ENCODE data around the gene PYDC1. TPM values are rescaled to one million over a fixed set of nuclear protein-coding genes. Genes with fewer than 3 reads are reported as not detected.

Gene PYDC1
- polyA plus RNA-seq, 3 donors = not detected

DNA sequence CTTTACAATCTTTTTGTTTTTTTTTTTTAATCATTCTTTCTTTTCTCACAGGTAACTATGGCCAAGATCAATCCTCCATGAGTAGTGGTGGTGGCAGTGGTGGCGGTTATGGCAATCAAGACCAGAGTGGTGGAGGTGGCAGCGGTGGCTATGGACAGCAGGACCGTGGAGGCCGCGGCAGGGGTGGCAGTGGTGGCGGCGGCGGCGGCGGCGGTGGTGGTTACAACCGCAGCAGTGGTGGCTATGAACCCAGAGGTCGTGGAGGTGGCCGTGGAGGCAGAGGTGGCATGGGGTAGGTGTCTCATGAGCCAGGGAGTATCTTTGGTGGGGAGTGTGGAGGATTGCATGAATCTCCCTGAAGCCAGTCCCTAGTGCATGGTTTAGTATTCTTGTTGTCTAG, 32.0 kb downstream of the PYDC1 start:
- 91% methylated on average over 5 of the region's 14 CpGs for WGBS (ENCODE audit: insufficient coverage)
- H3K4me3 Mint-ChIP-seq = no peak overlapping the region
- intact Hi-C loops (cut with micrococcal nuclease) = loop anchor here in 1 of 2 donors (5.0 kb wide), 1 partner anchor 172 kb away; the partner anchor contains the start of gene ITGAX

More for the DNA sequence above, 32.0 kb downstream of the PYDC1 start:
- Mint-ChIP-seq H3K27ac (peak overlapping the region in 5 of 7 donors; percentile 33 to 82 (median 63)), H3K4me1 (peaks cover 58% of the 10 kb centered on the region), H3K9me3 (no peaks in the 10 kb centered on the region), H3K27me3 (ENCODE audit: low read depth in 3 of 3) (peaks cover 0 to 1% (median 0%) of the 10 kb centered on the region in 3 donors), H3K36me3 (peaks cover 77 to 79% of the 10 kb centered on the region in 2 donors)
- H3K4me2 ChIP-seq (replicated peaks; ENCODE audit: extremely low read depth, low read length, poor library complexity, severe bottlenecking) = no peak overlapping the region
- no peaks in the 10 kb centered on the region for H3K27me3 ChIP-seq (ENCODE audit: control insufficient read depth in 2 of 2, insufficient read depth in 2 of 2, low read length in 2 of 2)
- H3K27ac ChIP-seq (ENCODE audit: low read depth in 1 of 2, low read length in 2 of 2) = peak overlapping the region in 1 of 2 donors; percentile 58
- H4K20me1 ChIP-seq (ENCODE audit: insufficient read depth, low read length) = peaks cover 99% of the 10 kb centered on the region
- no peak overlapping the region for H2AFZ ChIP-seq (ENCODE audit: insufficient read depth, low read depth, low read length, poor library complexity, severe bottlenecking)
- H3K36me3 ChIP-seq (replicated peaks in 1 of 2; ENCODE audit: control insufficient read depth in 1 of 2, insufficient read depth in 2 of 2, low read length in 2 of 2) = peaks cover 68 to 78% of the 10 kb centered on the region in 2 donors
- TF ChIP-seq CTCF (IDR thresholded peaks at IDR 0.05) = no peak
- no peak overlapping the region for H3K9ac ChIP-seq (ENCODE audit: insufficient read depth, low read length, poor library complexity, severe bottlenecking)
- peaks cover 48 to 51% of the 10 kb centered on the region in 2 donors for H3K4me1 ChIP-seq (ENCODE audit: control insufficient read depth in 1 of 2, insufficient read depth in 2 of 2, low read length in 2 of 2)
- no peak for DNase-seq
- no peak overlapping the region for H3K4me3 ChIP-seq (replicated peaks in 1 of 3; ENCODE audit: low read depth in 2 of 3, low read length in 3 of 3)
- peaks cover 91% of the 10 kb centered on the region for H3K79me2 ChIP-seq (ENCODE audit: insufficient read depth, low read length)
- H3K9me3 ChIP-seq (replicated peaks in 1 of 2; ENCODE audit: control insufficient read depth in 1 of 2, insufficient read depth in 1 of 2, low read length in 2 of 2) = no peaks in the 10 kb centered on the region
